MCF 10A (cell line): ENCODE data around the gene MDGA2. TPM values are rescaled to one million over a fixed set of nuclear protein-coding genes. Genes with fewer than 3 reads are reported as not detected.
"Not testable (repeated sequence)": the region's sequence is repeated elsewhere in the genome, so short reads cannot be mapped to it uniquely, and the experiment has no call there.

Source experiments
- BruUV-seq: library from RNA; stranded (reverse); fragments of 400-500 nt; replicated peaks from 2 replicates; lab custom pipeline; 2021; lab: Mats Ljungman, UMichigan
- CTCF ChIA-PET: fragments of 300-600 bp; sonication (Branson Sonifier 250); formaldehyde crosslinking; extraction: SDS; loops from one replicate; lab custom pipeline; 2021; ENCODE audit warnings: antibody characterized with exemption, inconsistent platforms; lab: Yijun Ruan, JAX
- POLR2A ChIA-PET: fragments of 300-600, 350-650 bp; sonication (Branson Sonifier 250); formaldehyde crosslinking; extraction: SDS; loops from one replicate; lab custom pipeline; 2020; ENCODE audit warnings: antibody characterized with exemption, inconsistent platforms; lab: Yijun Ruan, JAX
- DNase-seq: peaks from one replicate; pipeline ENCODE4 v3.0.0-alpha.2; 2018; ENCODE audit not compliant: unreplicated experiment
- H3K27ac Mint-ChIP-seq: one replicate; pipeline ENCODE4 v1.8.0; 2022; ENCODE audit warnings: mild to moderate bottlenecking, low read depth, mixed read lengths; ENCODE audit not compliant: unreplicated experiment
- H3K27me3 Mint-ChIP-seq: one replicate; pipeline ENCODE4 v1.8.0; 2022; ENCODE audit warnings: mixed read lengths; ENCODE audit not compliant: insufficient read depth, unreplicated experiment
- H3K36me3 Mint-ChIP-seq: one replicate; pipeline ENCODE4 v1.8.0; 2022; ENCODE audit warnings: mild to moderate bottlenecking, moderate library complexity, mixed read lengths; ENCODE audit not compliant: insufficient read depth, unreplicated experiment
- H3K4me1 Mint-ChIP-seq: one replicate; pipeline ENCODE4 v1.8.0; 2022; ENCODE audit warnings: mixed read lengths; ENCODE audit not compliant: insufficient read depth, unreplicated experiment
- H3K4me3 Mint-ChIP-seq: one replicate; pipeline ENCODE4 v1.8.0; 2022; ENCODE audit warnings: mild to moderate bottlenecking, moderate library complexity, mixed read lengths; ENCODE audit not compliant: unreplicated experiment
- H3K9me3 Mint-ChIP-seq: one replicate; pipeline ENCODE4 v1.8.0; 2022; ENCODE audit warnings: mixed read lengths; ENCODE audit not compliant: unreplicated experiment
- CTCF ChIP-seq: fragments of 200-600 bp; IDR thresholded peaks from one replicate; pipeline ENCODE4 v1.8.0; 2022; ENCODE audit warnings: antibody characterized with exemption, mild to moderate bottlenecking; ENCODE audit not compliant: unreplicated experiment
- intact Hi-C: fragments of 100-400 bp; cut with micrococcal nuclease; formaldehyde crosslinking; loops from 2 replicates; pipeline ENCODE4 v1.14.1; 2022
- total RNA-seq: library from RNA; stranded (reverse); gene quantifications from 2 replicates; pipeline ENCODE4 v1.2.3, GENCODE V29; 2022

Gene MDGA2
- total RNA-seq, 1 experiment from 2014 or later: not detected

- POLR2A ChIA-PET: no interaction called here
- CTCF ChIA-PET: interaction anchor here (0.8 kb wide), 1 partner anchor 18 kb away, joined by 3 read pairs; no protein-coding TSS in a partner anchor
- no peak overlapping the region for H3K4me3 Mint-ChIP-seq
- no TSS peak for BruUV-seq
- no peak for TF ChIP-seq CTCF
- peaks cover 46% of the 10 kb centered on the region for H3K27me3 Mint-ChIP-seq
- no peaks in the 10 kb centered on the region for H3K36me3 Mint-ChIP-seq
- H3K4me1 Mint-ChIP-seq: no peaks in the 10 kb centered on the region
- DNase-seq: no peak
- H3K27ac Mint-ChIP-seq: no peak overlapping the region
- intact Hi-C loops: no loop called here
- no peaks in the 10 kb centered on the region for H3K9me3 Mint-ChIP-seq
Measured at GRCh38 chr14:47191700-47192099, 483.7 kb downstream of the MDGA2 start.

DNA sequence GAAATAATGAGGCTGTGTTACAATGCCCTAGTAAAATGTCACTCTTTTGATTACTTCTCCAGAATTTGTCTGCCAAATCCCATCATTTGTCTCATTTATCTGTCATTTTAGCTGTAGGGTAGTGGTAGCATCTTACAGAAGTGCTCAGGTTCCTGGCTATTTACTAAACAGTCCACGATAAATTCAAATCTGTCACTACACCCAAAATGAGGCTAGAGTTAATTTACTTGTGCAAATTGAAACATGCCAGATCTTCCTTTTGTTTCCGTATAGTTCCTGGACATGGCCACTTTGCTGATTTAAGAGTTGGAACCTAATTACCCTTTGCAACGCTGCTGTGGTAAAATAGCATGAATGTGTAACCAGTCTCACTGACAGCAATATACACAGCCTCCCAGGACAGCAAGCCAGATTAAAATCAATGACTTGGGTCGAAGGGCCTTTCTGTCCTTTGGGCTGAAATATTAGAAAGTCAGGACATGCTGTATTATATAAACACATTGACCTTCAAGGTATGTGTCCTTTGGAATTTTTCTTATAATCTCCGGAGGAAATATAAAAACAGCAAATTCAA is 485.4 kb downstream of the MDGA2 start:
- no peaks in the 10 kb centered on the region for H3K9me3 Mint-ChIP-seq
- BruUV-seq: no TSS peak
- H3K4me3 Mint-ChIP-seq: no peak overlapping the region
- no peak for TF ChIP-seq CTCF
- DNase-seq: no peak
- peaks cover 60% of the 10 kb centered on the region for H3K27me3 Mint-ChIP-seq
- intact Hi-C loops: no loop called here
- no peak overlapping the region for H3K27ac Mint-ChIP-seq
- no peaks in the 10 kb centered on the region for H3K36me3 Mint-ChIP-seq
- no peaks in the 10 kb centered on the region for H3K4me1 Mint-ChIP-seq
- POLR2A ChIA-PET: no interaction called here
- CTCF ChIA-PET: no interaction called here

DNA sequence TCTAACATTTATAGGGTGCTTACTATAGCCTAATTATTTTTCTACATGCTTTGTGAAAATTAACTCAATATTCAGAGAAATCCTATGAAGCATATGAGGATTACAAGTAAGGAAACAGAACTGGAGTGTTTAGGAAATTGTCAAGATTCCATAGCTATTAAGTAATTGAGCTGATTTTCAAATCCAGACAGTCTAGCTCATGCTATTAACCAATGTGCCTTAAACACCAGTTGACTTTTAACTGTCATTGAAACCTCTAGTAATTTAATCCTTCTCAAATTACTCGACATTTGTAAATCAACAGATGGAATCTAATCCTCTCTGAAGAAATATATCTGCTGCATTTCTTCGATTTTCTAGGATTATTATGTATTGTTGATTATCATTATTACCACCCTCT is 488.9 kb downstream of the MDGA2 start:
- Mint-ChIP-seq H3K27me3 (peaks cover 72% of the 10 kb centered on the region), H3K4me3 (no peak overlapping the region), H3K9me3 (no peaks in the 10 kb centered on the region), H3K27ac (no peak overlapping the region), H3K36me3 (no peaks in the 10 kb centered on the region), H3K4me1 (no peaks in the 10 kb centered on the region)
- ChIA-PET CTCF (no interaction called here), POLR2A (no interaction called here)
- TF ChIP-seq CTCF: no peak
- no peak for DNase-seq
- BruUV-seq: no TSS peak
- intact Hi-C loops: no loop called here

- Mint-ChIP-seq H3K4me3 (no peak overlapping the region), H3K27ac (no peak overlapping the region), H3K36me3 (no peaks in the 10 kb centered on the region), H3K4me1 (no peaks in the 10 kb centered on the region), H3K27me3 (peaks cover 36% of the 10 kb centered on the region), H3K9me3 (no peaks in the 10 kb centered on the region)
- ChIA-PET CTCF (no interaction called here), POLR2A (no interaction called here)
- no peak for TF ChIP-seq CTCF
- intact Hi-C loops: no loop called here
- no TSS peak for BruUV-seq
- DNase-seq: no peak
Measured at GRCh38 chr14:47179906-47180305, 495.5 kb downstream of the MDGA2 start.

- POLR2A ChIA-PET: not testable (repeated sequence)
Measured at GRCh38 chr14:47171896-47172295, 503.5 kb downstream of the MDGA2 start.

More at GRCh38 chr14:47171896-47172295, 503.5 kb downstream of the MDGA2 start:
- H3K36me3 Mint-ChIP-seq, H3K27ac Mint-ChIP-seq, H3K4me3 Mint-ChIP-seq, BruUV-seq, DNase-seq, CTCF ChIA-PET, intact Hi-C loops, H3K4me1 Mint-ChIP-seq: not testable (repeated sequence)
- peaks cover 12% of the 10 kb centered on the region for H3K27me3 Mint-ChIP-seq
- H3K9me3 Mint-ChIP-seq: peaks cover 12% of the 10 kb centered on the region
